Measurements from ENCODE around the gene OSBPL10. TPM values are rescaled to one million over a fixed set of nuclear protein-coding genes. Genes with fewer than 3 reads are reported as not detected.
A peak's percentile ranks its signal among the peaks of the same experiment; 100 is the strongest.

OSBPL10 gene
- total RNA-seq, 1 donor from 2014 or later, result 27.8 TPM

GRCh38 chr3:32004113-32004765, 23.2 kb upstream of the OSBPL10 start:
- no peak for TF ChIP-seq CTCF (IDR thresholded peaks at IDR 0.05; ENCODE audit: unreplicated experiment)
- H3K4me1 Mint-ChIP-seq, result peaks cover 19% of the 10 kb centered on the region
- peak overlapping the region; percentile 80 for H3K27ac Mint-ChIP-seq
- no peak overlapping the region for H3K4me3 Mint-ChIP-seq
- DNase-seq (ENCODE audit: low spot score in 2 of 2, unreplicated experiment in 2 of 2), result no peak
- H3K36me3 Mint-ChIP-seq, result no peaks in the 10 kb centered on the region
- H3K9me3 Mint-ChIP-seq, result no peaks in the 10 kb centered on the region
- no peaks in the 10 kb centered on the region for H3K27me3 Mint-ChIP-seq (ENCODE audit: low read depth)

- Mint-ChIP-seq H3K4me1 (peaks cover 19% of the 10 kb centered on the region), H3K27ac (no peak overlapping the region), H3K27me3 (ENCODE audit: low read depth) (no peaks in the 10 kb centered on the region), H3K36me3 (no peaks in the 10 kb centered on the region), H3K9me3 (no peaks in the 10 kb centered on the region), H3K4me3 (no peak overlapping the region)
- no peak for TF ChIP-seq CTCF (IDR thresholded peaks at IDR 0.05; ENCODE audit: unreplicated experiment)
- DNase-seq (ENCODE audit: low spot score in 2 of 2, unreplicated experiment in 2 of 2), result no peak
Observed at GRCh38 chr3:32003380-32003779, 22.3 kb upstream of the OSBPL10 start.

- Mint-ChIP-seq H3K27me3 (ENCODE audit: low read depth) (no peaks in the 10 kb centered on the region), H3K27ac (no peak overlapping the region)
- DNase-seq (ENCODE audit: low spot score in 2 of 2, unreplicated experiment in 2 of 2), result no peak
Observed at GRCh38 chr3:32002561-32003368, 21.7 kb upstream of the OSBPL10 start.

GRCh38 chr3:32000877-32001276, 19.8 kb upstream of the OSBPL10 start:
- Mint-ChIP-seq H3K36me3 (no peaks in the 10 kb centered on the region), H3K27me3 (ENCODE audit: low read depth) (no peaks in the 10 kb centered on the region), H3K9me3 (no peaks in the 10 kb centered on the region), H3K27ac (no peak overlapping the region), H3K4me3 (no peak overlapping the region), H3K4me1 (peaks cover 19% of the 10 kb centered on the region)
- TF ChIP-seq CTCF (IDR thresholded peaks at IDR 0.05; ENCODE audit: unreplicated experiment), result no peak
- no peak for DNase-seq (ENCODE audit: low spot score in 2 of 2, unreplicated experiment in 2 of 2)

More at GRCh38 chr3:32002561-32003368, 21.7 kb upstream of the OSBPL10 start:
- TF ChIP-seq CTCF (IDR thresholded peaks at IDR 0.05; ENCODE audit: unreplicated experiment), result no peak
- Mint-ChIP-seq H3K4me3 (no peak overlapping the region), H3K36me3 (no peaks in the 10 kb centered on the region), H3K9me3 (no peaks in the 10 kb centered on the region), H3K4me1 (peaks cover 19% of the 10 kb centered on the region)

- no peaks in the 10 kb centered on the region for H3K27me3 Mint-ChIP-seq (ENCODE audit: low read depth)
- no peak for TF ChIP-seq CTCF (IDR thresholded peaks at IDR 0.05; ENCODE audit: unreplicated experiment)
- H3K4me1 Mint-ChIP-seq, result peaks cover 16% of the 10 kb centered on the region
- no peak overlapping the region for H3K4me3 Mint-ChIP-seq
- no peaks in the 10 kb centered on the region for H3K36me3 Mint-ChIP-seq
- no peak overlapping the region for H3K27ac Mint-ChIP-seq
- DNase-seq (ENCODE audit: low spot score in 2 of 2, unreplicated experiment in 2 of 2), result no peak
- peaks cover 1% of the 10 kb centered on the region for H3K9me3 Mint-ChIP-seq
Observed at GRCh38 chr3:31999907-32000439, 18.9 kb upstream of the OSBPL10 start.

Data from mesothelial cell of epicardium (in vitro differentiated cells).